PFSK-1 (cell line): Measurements from ENCODE around the gene IL4.

Experiments
- FOXP2 ChIP-seq: optimal IDR thresholded peaks from 2 replicates; pipeline ENCODE3; 2011; ENCODE audit warnings: borderline replicate concordance, control low read depth, inconsistent platforms; ENCODE audit not compliant: insufficient read depth; ENCODE audit errors: extremely low read length, extremely low read depth
- POLR2AphosphoS5 ChIP-seq: IDR thresholded peaks from 2 replicates; pipeline ENCODE4 v1.6.1; 2012; ENCODE audit warnings: low read depth, mild to moderate bottlenecking, control low read depth, low read length, moderate library complexity
- REST ChIP-seq, 2 experiments: IDR thresholded peaks; 2 replicates each; pipeline versions ENCODE4 v1.6.1 to v1.8.0; 2011 to 2012; ENCODE audit warnings: low read depth in 2 of 2, low read length in 2 of 2, control low read depth in 1 of 2, inconsistent platforms in 1 of 2, mild to moderate bottlenecking in 1 of 2, moderate library complexity in 1 of 2; ENCODE audit not compliant: insufficient read depth in 1 of 2
- SIN3A ChIP-seq: IDR thresholded peaks from 2 replicates; pipeline ENCODE4 v1.6.1; 2012; ENCODE audit warnings: mild to moderate bottlenecking, low read length, moderate library complexity, borderline replicate concordance; ENCODE audit not compliant: insufficient read depth
- TAF1 ChIP-seq: IDR thresholded peaks from 2 replicates; pipeline ENCODE4 v1.6.1; 2012; ENCODE audit warnings: low read length, control low read depth, borderline replicate concordance; ENCODE audit not compliant: insufficient read depth

IL4 gene

DNA sequence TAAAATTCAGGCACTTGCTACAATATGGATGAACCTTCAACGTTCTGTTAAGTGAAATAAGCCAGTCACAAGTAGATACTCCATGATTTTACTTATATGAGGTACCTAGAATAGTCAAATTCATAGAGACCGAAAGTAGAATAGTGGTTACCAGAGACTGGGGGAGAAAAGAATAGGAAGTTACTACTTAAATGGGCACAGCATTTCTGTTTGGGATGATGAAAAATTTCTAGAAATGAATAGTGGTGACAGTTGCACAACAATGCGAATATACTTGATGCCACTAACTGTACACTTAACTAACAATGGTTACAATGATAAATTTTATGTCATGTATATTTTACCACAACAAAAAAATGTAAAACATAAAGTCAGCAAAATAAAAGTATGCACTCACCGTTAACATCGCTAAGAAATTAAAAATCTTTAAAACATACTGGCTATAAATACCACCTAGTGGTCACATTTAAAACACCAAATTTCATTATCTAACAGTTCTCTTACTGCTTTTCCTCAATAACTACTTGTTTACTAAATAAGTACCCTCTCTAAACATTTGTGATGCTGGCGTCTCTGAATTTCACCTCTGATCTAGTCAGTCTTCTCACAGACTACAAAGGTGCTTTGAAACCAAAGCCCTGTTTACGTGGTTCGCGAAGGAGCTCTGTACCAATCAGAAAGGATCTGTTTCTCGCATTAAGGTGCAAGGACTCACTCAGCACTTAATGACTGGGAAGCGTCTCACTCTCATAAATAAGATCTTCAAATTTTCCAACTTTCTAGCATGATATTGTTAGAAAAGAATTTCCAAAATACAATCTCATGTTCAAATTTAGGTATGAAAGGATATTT, 40.9 kb downstream of the IL4 start:
- TF ChIP-seq FOXP2 (no peak), TAF1 (no peak), REST (IDR thresholded peaks at IDR 0.05; ENCODE audit: insufficient read depth in 1 of 2, low read depth in 2 of 2, low read length in 2 of 2) (no peak), SIN3A (no peak), POLR2AphosphoS5 (no peak)

GRCh38 chr5:132718544-132719312, 44.9 kb downstream of the IL4 start:
- no peak for TF ChIP-seq REST (IDR thresholded peaks at IDR 0.05; ENCODE audit: insufficient read depth in 1 of 2, low read depth in 2 of 2, low read length in 2 of 2)

DNA sequence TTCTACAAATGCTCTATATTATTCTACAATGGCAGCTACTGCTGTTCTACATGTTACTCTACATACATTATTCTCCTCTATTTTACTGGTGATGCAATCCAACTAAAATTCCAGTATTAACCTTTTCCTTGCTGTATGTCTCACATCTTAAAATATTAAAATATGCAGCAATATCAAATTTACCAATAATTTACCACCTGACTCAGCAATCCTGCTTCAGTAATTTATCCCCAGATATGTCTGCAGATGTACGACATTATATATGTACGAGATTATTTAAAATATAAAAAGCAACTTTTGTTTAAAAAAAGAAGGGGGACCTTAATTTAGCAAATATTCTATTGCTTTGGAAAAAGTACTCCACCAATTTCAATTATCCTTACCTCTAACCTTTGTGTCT, 52.0 kb downstream of the IL4 start:
- TF ChIP-seq REST (IDR thresholded peaks at IDR 0.05; ENCODE audit: insufficient read depth in 1 of 2, low read depth in 2 of 2, low read length in 2 of 2) = no peak
- no peak for TF ChIP-seq FOXP2
- no peak for TF ChIP-seq SIN3A
- TF ChIP-seq TAF1 = no peak
- TF ChIP-seq POLR2AphosphoS5 = no peak

DNA sequence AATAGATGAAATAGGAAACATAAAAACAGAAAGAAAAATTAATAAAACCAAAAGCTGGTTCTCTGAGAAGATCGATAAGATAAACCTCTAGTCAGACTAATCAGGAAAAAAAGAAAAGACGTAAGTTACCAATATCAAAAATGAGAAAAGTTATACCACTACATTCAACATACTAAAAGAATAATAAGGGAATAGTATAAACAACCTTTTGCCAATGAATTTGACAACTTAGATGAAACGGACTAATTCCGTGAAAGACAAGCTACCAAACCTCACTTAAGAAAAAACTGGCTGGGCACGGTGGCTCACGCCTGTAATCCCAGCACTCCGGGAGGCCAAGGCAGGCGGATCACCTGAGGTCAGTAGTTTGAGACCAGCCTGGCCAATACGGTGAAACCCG, 56.1 kb downstream of the IL4 start:
- TF ChIP-seq POLR2AphosphoS5 (no peak), REST (IDR thresholded peaks at IDR 0.05; ENCODE audit: insufficient read depth in 1 of 2, low read depth in 2 of 2, low read length in 2 of 2) (no peak), TAF1 (no peak)
